ENCODE data around the gene GABPA. TPM values are rescaled to one million over a fixed set of nuclear protein-coding genes. Genes with fewer than 3 reads are reported as not detected.

The GABPA gene
- total RNA-seq, result 31.8 TPM

GRCh38 chr21:25734904-25735645 lies at the start of gene GABPA, which contains the start of gene ATP5PF:
GABPA (plus strand) TSS chr21:25734972; CDS start chr21:25741599, 6,627 bp downstream.
ATP5PF (minus strand) TSS chr21:25734904; CDS start chr21:25729794, 5,110 bp downstream.

Other genes starting within 250 kb of the GABPA start
- 37.8 TPM for gene MRPL39, start 127.5 kb upstream of the GABPA start, total RNA-seq
- 12.1 TPM for gene JAM2, start 95.7 kb upstream of the GABPA start, total RNA-seq
- 88.6 TPM for gene ATP5PF, start 68 bp upstream of the GABPA start, total RNA-seq

All from metanephros (tissue), 1 donor.